ENCODE measurements around the gene QSOX2.

QSOX2 gene

DNA sequence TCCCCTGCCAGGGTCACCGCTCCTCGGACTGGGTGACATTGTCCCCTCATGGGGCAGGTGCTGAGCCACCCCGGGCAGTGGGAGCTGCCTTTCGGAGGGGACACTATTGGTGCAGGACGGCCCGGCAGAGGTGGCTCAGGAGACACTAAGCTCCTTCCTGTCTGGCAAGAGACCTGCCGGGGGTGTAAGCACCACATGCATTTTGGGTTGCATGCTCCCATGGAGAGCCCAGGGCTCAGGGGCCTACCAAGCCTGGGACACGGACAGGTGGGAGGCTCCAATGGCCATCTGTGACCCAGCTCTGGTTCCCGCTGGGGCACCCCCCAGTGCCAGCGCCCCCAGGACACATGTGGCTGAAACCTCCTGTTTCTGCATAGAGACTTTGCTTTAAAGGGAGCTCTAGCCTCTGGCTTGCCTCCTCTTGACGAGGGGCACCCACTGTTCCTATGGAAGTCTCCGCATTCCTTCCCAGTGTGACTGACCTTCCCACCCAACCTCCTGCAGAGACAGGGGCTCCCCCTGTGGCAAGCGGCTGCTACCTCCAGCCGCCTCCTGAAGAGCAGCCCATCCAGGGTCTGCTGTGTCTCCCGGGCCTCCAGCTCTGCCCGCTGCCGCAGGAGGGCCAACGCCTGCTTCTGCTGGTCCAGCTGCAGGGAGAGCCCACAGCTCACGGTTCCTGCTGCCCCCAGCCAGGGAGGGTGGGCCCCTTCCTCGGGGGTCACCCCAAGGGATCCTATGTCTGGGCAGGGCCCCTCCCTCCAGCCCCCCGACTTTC, 30.2 kb upstream of the QSOX2 start:
- Histone ChIP-seq H3K79me2 (ENCODE audit: insufficient read depth, low read length) (no peaks in the 10 kb centered on the region), H3K36me3 (ENCODE audit: insufficient read depth, low read length) (no peaks in the 10 kb centered on the region), H3F3A (ENCODE audit: low read depth) (no peaks in the 10 kb centered on the region), H3K4me1 (ENCODE audit: insufficient read depth, low read length, poor library complexity, severe bottlenecking) (no peaks in the 10 kb centered on the region), H3K9ac (ENCODE audit: low read depth, low read length, poor library complexity, severe bottlenecking) (no peak overlapping the region), H4K20me1 (ENCODE audit: insufficient read depth, low read length, poor library complexity, severe bottlenecking) (no peaks in the 10 kb centered on the region), H3K4me3 (ENCODE audit: low read length, poor library complexity, severe bottlenecking) (no peak overlapping the region), H3K27me3 (ENCODE audit: insufficient read depth, low read length, poor library complexity, severe bottlenecking) (no peaks in the 10 kb centered on the region), H3K9me2 (replicated peaks; ENCODE audit: low read depth, low read length) (no peaks in the 10 kb centered on the region), H3K4me2 (ENCODE audit: low read depth, low read length, poor library complexity, severe bottlenecking) (no peak overlapping the region), H3K9me3 (ENCODE audit: insufficient read depth, low read depth, low read length) (no peaks in the 10 kb centered on the region), H2AFZ (ENCODE audit: low read length) (no peak overlapping the region)
- TF ChIP-seq, protein P1, sequence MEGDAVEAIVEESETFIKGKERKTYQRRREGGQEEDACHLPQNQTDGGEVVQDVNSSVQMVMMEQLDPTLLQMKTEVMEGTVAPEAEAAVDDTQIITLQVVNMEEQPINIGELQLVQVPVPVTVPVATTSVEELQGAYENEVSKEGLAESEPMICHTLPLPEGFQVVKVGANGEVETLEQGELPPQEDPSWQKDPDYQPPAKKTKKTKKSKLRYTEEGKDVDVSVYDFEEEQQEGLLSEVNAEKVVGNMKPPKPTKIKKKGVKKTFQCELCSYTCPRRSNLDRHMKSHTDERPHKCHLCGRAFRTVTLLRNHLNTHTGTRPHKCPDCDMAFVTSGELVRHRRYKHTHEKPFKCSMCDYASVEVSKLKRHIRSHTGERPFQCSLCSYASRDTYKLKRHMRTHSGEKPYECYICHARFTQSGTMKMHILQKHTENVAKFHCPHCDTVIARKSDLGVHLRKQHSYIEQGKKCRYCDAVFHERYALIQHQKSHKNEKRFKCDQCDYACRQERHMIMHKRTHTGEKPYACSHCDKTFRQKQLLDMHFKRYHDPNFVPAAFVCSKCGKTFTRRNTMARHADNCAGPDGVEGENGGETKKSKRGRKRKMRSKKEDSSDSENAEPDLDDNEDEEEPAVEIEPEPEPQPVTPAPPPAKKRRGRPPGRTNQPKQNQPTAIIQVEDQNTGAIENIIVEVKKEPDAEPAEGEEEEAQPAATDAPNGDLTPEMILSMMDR (conservative IDR thresholded peaks at IDR 0.05; ENCODE audit: low read length) = no peak
- TF ChIP-seq EZH2phosphoT487 (IDR thresholded peaks at IDR 0.05; ENCODE audit: borderline replicate concordance) = no peak

DNA sequence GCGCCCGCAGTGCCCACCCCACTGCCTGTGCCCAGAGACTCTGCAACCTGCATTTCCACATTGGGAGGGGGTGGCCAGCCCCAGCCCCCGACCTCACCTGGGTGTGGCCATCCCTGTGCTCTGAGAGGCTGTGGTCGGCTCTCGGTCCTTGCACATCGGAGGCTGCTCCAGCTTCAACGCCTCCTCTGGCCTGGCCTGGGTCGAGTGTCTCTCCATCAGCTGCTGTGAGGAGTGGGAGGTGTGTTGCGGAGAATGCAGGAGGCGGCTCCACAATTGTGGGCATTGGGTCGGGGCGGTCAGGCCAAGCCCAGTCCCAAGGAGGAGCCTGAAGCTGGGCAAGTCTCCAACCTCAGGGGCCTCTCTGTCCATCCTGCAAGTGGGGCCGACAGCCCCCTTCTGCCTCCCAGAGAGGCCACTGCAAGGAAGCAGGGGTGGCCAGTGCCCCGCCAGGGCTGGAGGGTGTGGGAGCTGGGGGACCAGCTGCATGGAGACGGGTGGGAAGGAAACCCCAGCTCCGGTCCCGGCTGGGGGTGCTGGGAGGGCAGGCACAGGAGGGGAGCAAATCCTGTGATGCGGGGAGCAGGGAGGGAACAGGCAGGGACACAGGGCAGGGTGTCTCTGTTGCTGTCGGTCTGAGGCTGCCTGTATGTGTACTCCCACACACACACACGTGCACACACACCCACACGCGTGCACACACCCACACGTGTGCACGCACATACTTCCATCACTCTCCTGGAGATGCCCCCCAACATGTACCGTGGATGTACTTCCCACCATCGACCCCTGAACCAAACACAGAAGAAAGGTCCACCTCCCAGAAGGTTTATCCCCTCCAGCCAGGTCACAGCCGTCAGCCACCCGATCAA, 29.4 kb upstream of the QSOX2 start:
- Histone ChIP-seq H3K27me3 (ENCODE audit: insufficient read depth, low read length, poor library complexity, severe bottlenecking) (no peaks in the 10 kb centered on the region), H3F3A (ENCODE audit: low read depth) (no peaks in the 10 kb centered on the region), H3K79me2 (ENCODE audit: insufficient read depth, low read length) (no peaks in the 10 kb centered on the region), H3K36me3 (ENCODE audit: insufficient read depth, low read length) (no peaks in the 10 kb centered on the region), H3K4me1 (ENCODE audit: insufficient read depth, low read length, poor library complexity, severe bottlenecking) (no peaks in the 10 kb centered on the region), H3K4me2 (ENCODE audit: low read depth, low read length, poor library complexity, severe bottlenecking) (no peak overlapping the region), H4K20me1 (ENCODE audit: insufficient read depth, low read length, poor library complexity, severe bottlenecking) (no peaks in the 10 kb centered on the region), H3K9ac (ENCODE audit: low read depth, low read length, poor library complexity, severe bottlenecking) (no peak overlapping the region), H2AFZ (ENCODE audit: low read length) (no peak overlapping the region), H3K4me3 (ENCODE audit: low read length, poor library complexity, severe bottlenecking) (no peak overlapping the region), H3K9me3 (ENCODE audit: insufficient read depth, low read depth, low read length) (no peaks in the 10 kb centered on the region), H3K9me2 (replicated peaks; ENCODE audit: low read depth, low read length) (no peaks in the 10 kb centered on the region)
- TF ChIP-seq EZH2phosphoT487 (IDR thresholded peaks at IDR 0.05; ENCODE audit: borderline replicate concordance) = no peak
- TF ChIP-seq, protein P1 (conservative IDR thresholded peaks at IDR 0.05; ENCODE audit: low read length) = no peak

DNA sequence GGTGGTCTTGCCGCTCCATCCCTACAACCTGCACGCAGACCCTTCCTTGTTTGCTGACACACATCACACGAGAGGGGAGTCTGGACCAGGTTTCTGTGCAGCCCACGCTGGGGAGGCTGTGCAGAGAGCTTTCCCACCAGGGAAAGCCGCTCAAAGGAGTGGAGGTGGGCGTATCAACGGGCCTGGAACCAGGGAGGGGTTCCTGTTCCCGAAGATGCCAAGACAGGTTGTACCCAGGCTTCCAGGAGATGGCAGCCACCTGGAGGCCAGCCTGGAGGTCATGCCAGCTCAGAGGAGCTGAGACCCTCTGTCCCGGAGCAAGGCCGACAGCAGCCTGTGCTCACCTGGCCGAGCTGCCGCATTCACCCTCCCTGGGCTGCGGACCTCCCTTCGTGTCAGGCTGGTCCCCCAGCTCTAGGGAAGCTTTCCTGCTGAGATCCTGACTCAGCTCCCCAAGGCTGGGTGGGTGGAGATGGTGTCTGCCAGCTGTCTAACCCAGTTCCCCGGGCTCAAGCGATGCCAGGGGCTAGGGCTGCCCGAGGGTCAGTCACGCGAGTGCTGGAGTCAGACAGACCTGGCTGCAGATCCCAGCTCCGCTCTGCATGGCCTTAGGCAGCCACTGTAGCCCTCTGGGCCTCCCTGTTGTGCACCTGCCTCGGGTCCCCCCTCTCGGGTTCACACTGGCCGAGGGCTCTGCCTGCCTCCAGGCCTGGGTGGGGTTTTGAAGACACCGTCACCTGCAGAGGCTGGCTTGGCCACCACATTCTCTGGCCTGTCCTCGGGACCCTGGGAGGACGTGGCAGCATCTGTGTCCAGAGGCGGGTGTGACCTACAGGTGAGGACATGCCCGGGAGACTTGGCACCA, 28.5 kb upstream of the QSOX2 start:
- Histone ChIP-seq H3K79me2 (ENCODE audit: insufficient read depth, low read length) (no peaks in the 10 kb centered on the region), H3K4me1 (ENCODE audit: insufficient read depth, low read length, poor library complexity, severe bottlenecking) (no peaks in the 10 kb centered on the region), H3K4me2 (ENCODE audit: low read depth, low read length, poor library complexity, severe bottlenecking) (no peak overlapping the region), H3F3A (ENCODE audit: low read depth) (no peaks in the 10 kb centered on the region), H3K9me2 (replicated peaks; ENCODE audit: low read depth, low read length) (no peaks in the 10 kb centered on the region), H4K20me1 (ENCODE audit: insufficient read depth, low read length, poor library complexity, severe bottlenecking) (no peaks in the 10 kb centered on the region), H2AFZ (ENCODE audit: low read length) (no peak overlapping the region), H3K9ac (ENCODE audit: low read depth, low read length, poor library complexity, severe bottlenecking) (no peak overlapping the region), H3K27me3 (ENCODE audit: insufficient read depth, low read length, poor library complexity, severe bottlenecking) (no peaks in the 10 kb centered on the region), H3K4me3 (ENCODE audit: low read length, poor library complexity, severe bottlenecking) (no peak overlapping the region), H3K36me3 (ENCODE audit: insufficient read depth, low read length) (no peaks in the 10 kb centered on the region), H3K9me3 (ENCODE audit: insufficient read depth, low read depth, low read length) (no peaks in the 10 kb centered on the region)
- TF ChIP-seq EZH2phosphoT487 (IDR thresholded peaks at IDR 0.05; ENCODE audit: borderline replicate concordance) = no peak
- TF ChIP-seq, protein P1 (conservative IDR thresholded peaks at IDR 0.05; ENCODE audit: low read length) = no peak

All from Loucy (cell line).